Measurements from ENCODE around the gene SEC14L1.

DNA sequence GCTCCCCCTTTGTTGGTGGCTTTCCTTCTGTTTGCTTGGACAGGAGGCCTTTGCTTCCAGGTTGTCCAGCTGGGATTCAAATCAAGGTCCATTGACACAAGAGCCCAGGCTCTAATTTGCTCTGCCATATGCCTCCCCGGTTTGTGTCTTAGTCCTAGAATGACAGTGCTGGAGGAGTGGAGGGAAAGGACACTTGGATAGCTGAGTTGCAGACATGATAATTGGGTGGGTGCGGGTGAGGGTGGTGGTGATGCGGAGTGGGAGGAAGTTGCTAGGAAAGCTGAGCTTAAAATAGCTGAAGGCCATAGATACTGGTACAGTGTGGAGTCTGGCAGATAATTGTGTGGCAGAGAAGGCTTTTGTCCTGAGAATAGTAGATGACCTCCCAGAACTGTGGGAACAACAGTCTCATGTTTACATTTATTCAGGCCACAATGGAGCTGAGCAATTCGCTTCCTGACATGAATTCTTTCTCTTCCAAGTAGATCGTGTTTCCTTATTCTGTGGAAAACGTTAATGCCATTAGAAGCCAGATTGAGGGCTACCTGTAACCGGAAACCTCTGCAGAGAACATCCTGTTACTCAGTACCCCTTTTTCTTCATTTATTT is 23.8 kb downstream of the SEC14L1 start:
- TF ChIP-seq GATA2 (IDR thresholded peaks at IDR 0.05; ENCODE audit: low read depth, low read length) (no peak), GATA3 (IDR thresholded peaks at IDR 0.05; ENCODE audit: low read depth, low read length) (no peak)

Measured in SH-SY5Y (cell line).